GM19238 (cell line): ENCODE results near the gene PCSK4.
A peak's percentile ranks its signal among the peaks of the same experiment; 100 is the strongest.
"Not testable (repeated sequence)": the region's sequence is repeated elsewhere in the genome, so short reads cannot be mapped to it uniquely, and the experiment has no call there.

Source experiments
- DNase-seq: peaks from one replicate; pipeline ENCODE4 v3.0.0; 2011; ENCODE audit warnings: low spot score; ENCODE audit not compliant: insufficient read length

The PCSK4 gene

DNA sequence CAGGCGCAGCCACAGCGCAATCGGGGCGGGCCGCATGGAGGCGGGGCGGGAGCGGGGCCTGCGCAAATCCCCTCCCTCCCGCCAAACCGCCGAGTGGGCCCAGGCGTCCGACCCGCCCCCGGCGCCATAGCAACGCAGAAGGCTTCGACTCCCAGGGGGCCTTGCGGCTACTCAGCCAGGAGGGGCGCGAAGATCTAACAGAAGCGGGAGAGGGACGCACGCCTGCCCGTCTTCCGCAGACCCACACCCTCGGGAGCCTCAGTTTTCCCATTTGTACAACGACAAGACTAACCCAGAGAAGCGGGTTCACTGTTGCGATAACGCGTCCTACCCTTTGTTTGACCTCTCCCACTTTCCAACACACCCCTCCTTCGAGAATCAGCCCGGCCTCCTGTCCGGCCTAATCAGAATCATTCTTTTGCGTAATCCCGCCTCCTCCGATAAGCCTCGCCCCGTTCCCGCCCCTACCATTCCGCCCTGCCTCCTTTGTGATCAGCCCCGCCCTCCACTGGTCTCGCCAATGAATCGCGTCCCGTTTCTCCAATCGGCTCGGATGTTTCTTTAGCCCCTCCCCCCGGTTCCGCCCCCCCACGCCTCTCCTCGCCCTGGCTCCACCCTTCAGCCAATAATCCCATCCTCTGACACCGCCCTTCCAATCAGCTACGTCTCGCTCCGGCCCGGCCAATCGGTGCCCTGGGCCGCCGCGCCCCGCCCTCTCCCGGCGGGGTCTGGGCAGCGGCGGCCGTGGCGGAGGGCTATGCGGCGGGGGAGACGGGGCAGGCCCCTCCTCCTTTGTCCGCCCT is at the start of gene PCSK4:
TSS of gene PCSK4 (minus strand) at position 40 of the 803 bp plus-strand sequence. CDS start at position 36, 4 bp downstream.
- DNase-seq, result peak; percentile 97

DNA sequence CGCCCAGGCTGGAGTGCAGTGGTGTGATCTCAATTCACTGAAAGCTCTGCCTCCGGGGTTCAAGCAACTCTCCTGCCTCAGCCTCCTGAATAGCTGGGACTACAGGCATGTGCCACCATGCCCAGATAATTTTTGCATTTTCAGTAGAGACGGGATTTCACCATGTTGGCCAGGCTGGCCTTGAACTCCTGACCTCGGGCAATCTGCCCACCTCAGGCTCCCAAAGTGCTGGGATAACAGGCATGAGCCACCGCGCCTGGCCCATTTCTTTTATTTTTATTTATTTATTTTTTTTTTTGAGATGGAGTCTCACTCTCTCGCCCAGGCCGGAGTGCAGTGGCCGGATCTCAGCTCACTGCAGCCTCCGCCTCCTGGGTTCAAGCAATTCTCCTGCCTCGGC is 49.6 kb upstream of the PCSK4 start:
- not testable (repeated sequence) for DNase-seq

DNA sequence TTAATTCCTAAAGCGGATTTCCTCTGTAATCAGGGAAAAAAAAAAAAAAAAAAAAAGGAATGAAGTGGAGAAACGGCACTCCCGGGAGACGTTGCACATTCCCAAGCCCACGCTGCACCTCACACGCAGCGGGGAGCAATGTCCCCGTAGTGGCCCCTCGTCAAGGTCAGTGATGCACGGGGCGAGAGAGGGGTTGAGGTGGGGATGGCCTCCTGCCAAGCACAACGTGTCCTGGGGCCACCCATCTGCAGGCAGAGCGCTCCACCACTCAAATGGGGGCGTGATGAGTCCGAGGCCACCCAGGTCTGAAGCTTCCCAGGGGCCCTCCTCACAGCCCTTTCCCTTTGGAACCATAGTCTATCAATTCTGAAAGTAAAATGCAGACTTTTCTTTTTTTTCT is 48.8 kb upstream of the PCSK4 start:
- no peak for DNase-seq

DNA sequence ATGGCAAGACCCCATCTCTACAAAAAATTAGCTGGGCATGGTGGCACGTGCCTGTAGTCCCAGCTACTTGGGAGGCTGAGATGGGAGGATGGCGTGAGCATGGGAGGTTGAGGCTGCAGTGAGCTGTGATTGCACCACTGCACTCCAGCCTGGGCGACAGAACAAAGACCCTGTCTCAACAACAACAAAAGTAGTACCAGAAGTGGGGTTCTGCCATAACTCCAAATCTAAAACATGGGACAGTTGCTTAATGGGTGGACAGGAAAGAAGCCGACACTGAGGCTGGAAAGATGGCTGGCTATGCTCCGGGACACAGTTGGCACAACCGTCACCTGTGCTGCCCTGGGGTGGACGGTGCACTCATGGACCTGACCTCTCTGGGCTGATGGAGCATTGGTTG is 45.5 kb upstream of the PCSK4 start:
- not testable (repeated sequence) for DNase-seq

DNA sequence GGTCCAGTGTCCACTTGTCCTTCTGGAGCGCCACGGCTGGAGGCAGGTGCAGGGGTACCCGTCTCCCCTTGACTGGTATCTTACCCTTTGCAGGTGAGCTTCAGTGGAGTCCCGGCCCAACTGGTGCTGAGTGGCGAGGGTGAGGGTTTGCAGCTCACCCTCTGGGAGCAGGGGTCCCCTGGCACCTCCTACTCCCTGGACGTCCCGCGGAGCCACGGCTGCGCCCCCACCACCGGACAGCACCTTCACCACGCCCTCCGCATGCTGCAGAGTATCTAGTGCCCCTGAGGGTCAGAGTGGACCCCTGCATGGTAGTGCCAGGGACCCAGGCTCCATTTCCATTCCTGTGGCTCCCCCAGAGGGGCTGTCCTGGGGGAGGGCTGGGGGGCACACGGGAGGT is 44.8 kb upstream of the PCSK4 start:
- DNase-seq, result no peak

DNA sequence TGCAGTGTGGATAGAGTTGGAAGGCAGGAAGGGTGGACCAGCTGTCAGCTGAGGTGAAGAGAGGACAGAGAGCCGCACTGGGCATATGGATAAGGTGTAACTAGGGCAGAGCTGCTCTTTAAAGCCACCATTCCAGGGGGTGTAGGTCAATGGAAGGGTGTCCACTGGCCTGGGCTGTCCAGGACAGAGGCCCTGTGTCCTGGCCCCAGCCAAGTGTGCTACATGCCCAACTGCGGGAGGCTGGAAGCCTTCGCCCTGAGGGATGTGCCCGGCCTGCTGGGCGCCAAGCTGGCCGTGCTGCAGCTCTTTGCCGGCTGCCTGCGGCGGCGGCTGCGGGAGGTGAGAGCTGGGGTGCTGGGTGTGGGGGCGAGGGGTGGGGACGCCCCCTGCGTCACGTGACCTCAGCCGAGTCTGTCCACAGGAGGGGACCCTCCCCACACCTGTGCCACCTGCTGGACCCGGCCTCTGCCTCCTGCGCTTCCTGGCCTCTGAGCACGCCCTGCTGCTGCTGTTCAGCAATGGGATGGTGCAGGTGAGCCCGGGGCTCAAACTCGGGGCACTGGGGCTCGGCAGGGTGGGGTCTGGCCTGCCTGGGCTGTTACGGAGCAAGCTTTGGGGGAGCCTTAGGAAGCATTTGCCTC is 43.5 kb upstream of the PCSK4 start:
- DNase-seq, result no peak

DNA sequence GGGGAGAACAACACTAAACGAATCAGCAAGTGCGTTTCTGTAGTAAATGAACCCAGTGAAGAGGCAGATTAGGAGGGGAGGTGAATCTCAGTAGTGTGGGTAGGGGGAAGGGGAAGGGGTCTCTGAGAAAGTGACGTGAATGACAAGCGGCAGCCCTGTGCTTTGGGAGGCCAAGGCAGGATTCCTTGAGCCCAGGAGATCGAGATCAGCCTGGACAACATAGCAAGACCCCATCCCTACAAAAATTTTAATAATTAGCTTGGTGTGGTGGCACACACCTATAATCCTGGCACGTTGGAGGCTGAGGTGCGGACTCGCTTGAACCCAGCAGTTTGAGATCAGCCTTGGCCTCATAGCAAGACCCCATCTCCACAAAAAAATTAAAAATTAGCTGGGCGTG is 41.9 kb upstream of the PCSK4 start:
- DNase-seq, result no peak

DNA sequence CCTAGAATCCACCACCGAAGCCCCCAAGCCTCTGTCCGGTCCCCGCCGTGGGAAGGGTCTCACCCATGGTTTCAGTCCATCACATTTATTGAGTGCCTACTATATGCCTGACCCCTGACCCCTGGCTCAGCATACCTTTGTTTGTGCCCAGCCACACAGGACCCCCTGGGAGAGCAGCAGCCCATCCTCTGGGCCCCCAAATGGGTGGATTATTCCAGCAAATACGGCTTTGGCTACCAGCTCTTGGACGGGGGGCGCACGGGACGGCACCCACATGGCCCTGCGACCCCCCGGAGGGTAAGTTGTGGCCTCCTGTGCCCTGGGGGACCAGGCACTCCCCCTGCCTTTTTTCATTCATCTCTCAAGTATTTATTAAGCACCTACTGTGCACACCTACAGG is 41.4 kb upstream of the PCSK4 start:
- DNase-seq, result no peak

DNA sequence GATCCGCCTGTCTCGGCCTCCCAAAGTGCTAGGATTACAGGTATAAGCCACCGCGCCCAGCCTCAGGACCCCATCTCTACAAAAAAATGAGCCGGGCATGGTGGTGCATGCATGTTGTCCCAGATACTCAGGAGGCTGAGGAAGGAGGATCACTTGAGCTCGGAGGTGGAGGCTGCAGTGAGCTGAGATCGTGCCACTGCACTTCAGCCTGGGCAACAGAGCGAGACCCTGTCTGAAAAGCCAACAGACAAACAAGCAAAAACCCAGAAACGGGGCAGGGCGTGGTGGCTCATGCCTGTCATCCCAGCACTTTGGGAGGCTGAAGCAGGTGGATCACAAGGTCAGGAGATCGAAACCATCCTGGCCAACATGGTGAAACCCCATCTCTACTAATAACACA is 40.7 kb upstream of the PCSK4 start:
- DNase-seq, result not testable (repeated sequence)

DNA sequence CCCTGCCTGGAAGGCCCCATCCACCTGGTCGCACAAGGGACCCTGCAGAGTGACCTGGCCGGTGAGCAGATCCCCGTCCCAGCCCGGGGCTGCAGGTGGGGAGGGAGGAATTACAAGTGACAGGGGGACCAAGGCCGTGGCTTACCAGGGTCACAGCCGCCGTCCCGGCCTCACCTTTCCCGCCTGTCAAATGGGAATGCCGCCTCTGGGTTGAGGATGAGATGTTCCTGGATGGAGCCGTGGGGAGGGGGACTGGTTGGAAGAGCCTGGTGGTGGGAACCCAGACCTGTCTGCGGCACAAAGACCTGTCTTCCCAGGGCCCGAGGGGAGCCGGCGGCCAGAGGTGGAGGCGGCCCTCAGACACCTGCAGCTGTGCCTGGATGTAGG is 39.3 kb upstream of the PCSK4 start:
- no peak for DNase-seq

DNA sequence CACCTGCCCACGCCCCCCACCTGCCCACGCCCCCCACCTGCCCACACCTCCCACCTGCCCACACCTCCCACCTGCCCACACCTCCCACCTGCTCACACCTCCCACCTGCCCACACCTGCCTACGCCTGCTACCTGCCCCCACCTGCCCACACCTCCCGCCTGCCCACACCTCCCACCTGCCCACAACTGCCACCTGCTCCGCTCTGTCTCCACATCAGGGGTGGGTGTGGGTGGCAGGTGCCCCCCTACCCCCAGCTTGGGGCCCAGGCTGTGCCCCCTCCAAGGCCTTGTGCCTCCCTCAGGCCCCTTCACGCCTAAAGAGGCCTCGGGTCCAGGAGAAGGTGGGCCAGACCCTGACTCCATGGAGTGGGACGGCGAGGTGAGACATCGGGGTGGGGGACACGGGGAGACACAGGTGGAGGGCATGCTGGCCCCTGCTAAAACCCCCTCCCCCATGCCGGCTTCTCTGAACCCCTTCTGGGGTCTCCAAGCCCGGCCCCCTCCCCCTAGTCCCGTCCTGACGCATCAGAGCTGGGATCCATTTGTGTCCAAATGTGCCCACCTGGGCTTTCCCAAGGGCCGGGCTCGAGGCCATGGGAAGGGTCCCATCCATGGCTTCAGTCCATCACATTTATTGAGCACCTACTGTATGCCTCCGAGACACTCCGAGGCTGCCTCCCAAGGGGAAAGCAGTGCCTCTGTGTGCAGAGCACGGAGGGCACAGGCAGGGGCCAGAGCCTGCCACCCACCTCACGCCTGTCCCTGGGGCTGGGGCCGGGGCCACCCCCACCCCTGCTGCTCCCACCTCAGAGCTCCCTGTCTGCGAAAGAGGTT is 38.7 kb upstream of the PCSK4 start:
- no peak for DNase-seq

DNA sequence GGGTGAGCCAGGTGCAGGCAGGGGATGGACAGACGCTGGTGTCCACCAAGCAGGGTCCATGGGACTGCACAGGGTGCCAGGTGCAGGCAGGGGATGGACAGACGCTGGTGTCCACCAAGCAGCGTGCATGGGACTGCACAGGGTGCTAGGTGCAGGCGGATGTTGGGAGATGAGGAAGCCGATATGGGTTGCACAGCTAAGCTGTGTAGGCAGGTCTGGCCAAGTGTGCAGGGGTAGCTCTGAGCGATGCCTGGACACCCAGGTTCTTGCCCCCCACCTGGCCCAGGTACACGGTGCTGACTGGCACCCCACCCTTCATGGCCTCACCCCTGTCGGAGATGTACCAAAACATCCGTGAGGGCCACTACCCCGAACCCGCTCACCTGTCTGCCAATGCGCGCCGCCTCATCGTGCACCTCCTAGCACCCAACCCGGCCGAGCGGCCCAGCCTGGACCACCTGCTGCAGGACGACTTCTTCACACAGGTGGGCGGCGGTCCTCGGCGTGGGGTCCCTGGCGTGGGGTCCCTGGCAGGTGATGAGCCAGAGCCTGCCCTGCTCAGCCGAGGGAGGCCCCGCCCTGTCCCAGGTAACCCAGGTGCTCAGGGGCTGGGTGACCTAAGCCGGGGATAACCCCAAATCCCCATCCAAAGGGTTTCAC is 37.6 kb upstream of the PCSK4 start:
- no peak for DNase-seq

DNA sequence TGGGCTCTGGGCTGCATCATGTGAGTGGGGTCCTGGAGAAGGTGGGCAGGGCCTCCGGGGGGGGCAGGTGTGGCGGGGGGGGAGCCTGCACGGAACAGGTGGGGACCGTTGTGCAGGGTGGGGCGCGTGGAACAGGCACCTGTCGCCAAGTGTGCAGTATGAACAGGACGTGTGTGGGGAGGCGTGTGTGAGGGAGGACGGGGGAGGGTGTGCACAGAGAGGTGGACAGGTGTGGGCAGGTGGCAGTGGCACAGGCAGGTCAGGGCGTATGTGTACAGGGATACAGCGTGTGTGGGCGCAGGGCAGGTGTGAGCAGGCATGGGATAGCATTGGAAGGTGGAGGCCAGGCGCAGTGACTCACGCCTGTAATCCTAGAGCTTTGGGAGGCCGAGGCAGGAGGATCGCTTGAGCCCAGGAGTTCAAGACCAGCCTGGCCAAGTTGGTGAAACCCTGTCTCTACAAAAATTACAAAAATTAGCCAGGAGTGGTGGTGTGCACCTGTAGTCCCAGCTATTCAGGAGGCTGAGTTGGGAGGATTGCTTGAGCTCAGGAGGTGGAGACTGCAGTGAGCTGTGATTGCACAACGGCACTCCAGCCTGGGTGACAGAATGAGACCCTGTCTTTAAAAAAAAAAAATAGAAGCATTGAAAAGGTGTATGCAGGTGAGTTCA is 37.0 kb upstream of the PCSK4 start:
- no peak for DNase-seq

DNA sequence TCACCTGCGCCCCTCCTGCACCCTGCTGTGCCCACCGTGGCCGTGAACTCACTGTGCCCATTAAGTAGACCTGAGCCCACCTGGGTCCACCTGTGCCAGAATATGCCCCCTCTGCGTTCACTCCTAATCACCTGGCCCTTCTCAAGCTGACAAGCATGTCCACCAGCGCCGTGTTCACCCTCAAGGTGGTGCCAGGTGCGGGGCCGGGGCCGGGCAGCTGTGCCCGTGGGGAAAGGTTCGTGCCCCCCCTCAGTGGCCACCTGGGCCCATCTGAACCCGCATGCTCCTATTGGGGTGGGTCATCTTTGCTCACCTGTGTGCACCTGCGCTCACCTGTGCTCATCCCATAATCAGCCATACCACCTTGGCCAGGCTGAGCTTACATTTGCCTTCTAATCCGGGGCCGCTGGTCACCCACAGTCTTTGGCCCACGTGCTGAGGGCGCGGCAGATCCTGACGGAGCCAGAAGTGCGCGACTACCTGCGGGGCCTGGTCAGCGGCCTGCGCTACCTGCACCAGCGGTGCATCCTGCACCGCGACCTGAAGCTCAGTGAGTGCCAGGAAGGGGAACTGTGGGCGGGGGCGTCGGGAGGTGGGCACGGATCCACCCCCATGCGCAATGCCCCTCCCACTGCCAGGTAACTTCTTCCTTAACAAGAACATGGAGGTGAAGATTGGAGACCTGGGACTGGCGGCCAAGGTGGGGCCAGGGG is 36.1 kb upstream of the PCSK4 start:
- no peak for DNase-seq

DNA sequence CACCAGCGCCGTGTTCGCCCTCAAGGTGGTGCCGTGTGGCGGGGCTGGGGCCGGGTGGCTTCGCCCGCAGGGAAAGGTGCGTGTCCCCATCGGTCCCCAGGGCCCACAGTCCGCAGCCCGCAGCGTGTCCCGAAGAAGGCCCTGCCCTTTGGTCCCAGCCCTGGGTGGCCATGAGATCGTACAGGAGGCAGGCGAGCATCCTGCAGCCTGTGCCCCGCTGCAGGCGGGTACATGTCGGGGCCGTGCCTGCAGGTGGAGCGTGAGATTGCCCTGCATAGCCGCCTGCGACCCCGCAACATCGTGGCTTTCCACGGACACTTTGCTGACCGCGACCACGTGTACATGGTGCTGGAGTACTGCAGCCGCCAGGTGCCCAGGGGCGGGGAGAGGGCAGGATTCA is 35.2 kb upstream of the PCSK4 start:
- DNase-seq, result no peak

DNA sequence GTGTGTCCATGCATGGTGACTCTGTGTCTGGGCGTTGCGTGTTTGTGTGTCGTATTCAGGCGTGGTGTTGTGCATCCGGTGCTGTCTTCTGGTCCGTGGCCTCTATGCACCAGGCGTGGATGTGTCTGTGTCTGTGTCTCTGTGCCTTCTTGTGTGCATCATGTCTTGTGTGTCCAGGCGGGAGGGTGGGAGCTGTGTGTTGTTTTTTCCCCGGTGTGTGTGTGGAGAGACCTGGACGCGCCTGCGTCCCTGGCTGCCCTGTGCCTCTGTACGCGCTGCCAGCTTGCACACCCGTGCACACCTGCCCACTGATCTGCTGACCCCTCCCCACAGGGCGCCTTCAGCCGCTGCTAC is 34.8 kb upstream of the PCSK4 start:
- no peak for DNase-seq

DNA sequence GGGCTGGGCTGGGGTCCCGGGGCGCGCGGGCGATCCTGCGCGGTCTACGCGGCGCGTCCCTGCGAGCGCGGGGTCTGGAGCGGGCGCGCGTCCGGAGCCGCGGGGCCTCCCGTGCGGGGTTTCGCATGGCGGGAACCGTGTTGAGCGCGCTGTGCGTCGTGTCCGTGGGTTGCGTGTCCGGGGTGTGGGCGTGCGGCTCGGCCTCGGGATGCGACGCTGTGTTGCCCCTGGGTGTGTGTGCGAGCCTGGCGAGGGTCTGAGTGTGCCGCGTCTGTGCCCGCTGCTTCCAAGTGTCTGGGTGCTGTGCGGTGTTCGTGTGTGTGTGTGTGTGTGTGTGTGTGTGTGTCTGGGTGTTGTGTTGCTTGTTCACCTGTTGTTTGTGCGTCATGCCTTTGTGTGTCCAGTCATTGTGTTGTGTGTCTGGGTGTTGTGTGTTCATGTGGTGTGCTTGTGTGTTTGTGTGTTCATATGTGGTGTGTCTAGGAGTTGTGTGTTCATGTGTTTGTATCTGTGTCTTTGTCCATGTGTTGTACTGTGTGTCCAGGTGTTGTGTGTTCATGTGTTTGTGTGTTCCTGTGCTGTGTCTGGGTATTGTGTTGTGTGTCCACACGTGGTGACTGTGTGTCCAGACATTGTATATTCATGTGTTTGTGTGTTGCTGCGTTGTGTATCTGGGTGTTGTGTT is 34.3 kb upstream of the PCSK4 start:
- no peak for DNase-seq

DNA sequence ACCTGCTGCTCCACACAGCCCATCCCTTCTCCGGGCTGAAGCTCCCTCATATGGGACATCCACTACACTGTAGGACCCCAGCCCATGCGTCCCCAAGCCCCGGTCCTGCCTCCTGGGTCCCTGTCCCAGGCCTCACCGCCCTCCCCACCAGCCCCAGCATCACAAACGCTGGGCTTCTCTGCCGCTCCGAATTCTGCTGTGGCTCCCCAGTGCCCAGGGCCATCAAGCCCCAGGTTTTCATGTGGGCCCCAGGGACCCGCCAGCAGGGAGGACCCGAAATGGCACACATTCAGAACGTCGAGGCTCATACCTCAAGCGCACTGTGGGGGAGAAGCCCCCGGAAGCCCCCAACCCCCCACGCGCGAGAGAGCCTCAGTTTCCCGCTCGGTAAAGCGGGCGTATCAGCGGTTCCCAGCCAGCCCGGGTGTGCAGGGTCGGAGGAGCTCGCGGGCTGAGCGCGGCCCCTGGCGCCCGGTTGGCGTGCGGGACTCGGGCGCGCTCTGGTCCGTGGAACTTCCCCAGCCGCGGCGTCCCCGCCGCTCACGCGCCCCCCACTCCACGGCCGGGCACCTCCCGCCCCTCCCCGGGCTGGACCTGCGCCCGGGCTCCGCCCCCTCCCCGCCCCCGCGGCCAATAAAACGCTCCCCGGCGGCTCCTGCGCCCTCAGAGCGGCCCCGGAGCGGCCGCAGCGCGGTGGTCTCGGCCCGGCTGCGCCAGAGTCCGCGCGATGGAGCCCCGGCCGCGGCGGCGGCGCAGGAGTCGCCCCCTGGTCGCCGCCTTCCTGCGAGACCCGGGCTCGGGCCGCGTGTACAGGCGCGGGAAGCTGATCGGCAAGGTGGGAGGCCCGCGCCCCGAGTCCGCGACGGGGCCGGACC is 33.5 kb upstream of the PCSK4 start, which contains the start of gene PLK5:
TSS of gene PLK5 (plus strand) at position 666 of the 875 bp plus-strand sequence. CDS start 2,920 bp downstream, outside the sequence.
- no peak for DNase-seq

DNA sequence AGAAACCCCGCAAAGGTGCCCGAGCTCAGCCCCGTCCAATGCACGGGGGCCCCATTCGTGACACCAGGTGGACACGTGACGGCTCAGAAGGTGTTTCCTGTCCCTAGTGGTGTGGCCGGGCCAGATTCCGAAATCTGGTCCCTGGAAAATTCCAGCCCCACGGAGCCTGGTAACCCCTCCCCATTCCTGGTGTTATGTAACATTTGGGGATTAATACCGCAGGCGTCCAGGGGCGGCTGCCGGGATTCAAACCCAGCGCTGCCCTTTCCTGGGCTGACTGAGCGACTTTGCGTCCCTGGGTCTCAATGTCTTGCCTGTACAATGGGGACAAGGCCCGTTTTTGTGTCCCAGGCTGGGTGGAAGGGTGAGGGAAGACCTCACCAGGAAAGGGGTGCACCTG is 32.7 kb upstream of the PCSK4 start:
- no peak for DNase-seq
